ENCODE results near the gene HIKESHI.
"Not testable (repeated sequence)": the region's sequence is repeated elsewhere in the genome, so short reads cannot be mapped to it uniquely, and the experiment has no call there.

HIKESHI gene

GRCh38 chr11:86301742-86302091, 323 bp upstream of the HIKESHI start:
- no peak for DNase-seq

GRCh38 chr11:86303257-86303656, 1.2 kb downstream of the HIKESHI start:
- DNase-seq: no peak

- DNase-seq: not testable (repeated sequence)
Measured at GRCh38 chr11:86308710-86309109, 6.7 kb downstream of the HIKESHI start.

GRCh38 chr11:86313793-86314192, 11.8 kb downstream of the HIKESHI start:
- no peak for DNase-seq

GRCh38 chr11:86314636-86315035, 12.6 kb downstream of the HIKESHI start:
- DNase-seq: no peak

GRCh38 chr11:86335131-86335767, 33.2 kb downstream of the HIKESHI start:
- no peak for DNase-seq

GRCh38 chr11:86337227-86337626, 35.2 kb downstream of the HIKESHI start:
- no peak for DNase-seq

- no peak for DNase-seq
Measured at GRCh38 chr11:86341382-86341781, 39.3 kb downstream of the HIKESHI start.

- DNase-seq: no peak
Measured at GRCh38 chr11:86346513-86346912, 44.5 kb downstream of the HIKESHI start.

GRCh38 chr11:86355256-86355655, 53.2 kb downstream of the HIKESHI start:
- DNase-seq: no peak

GRCh38 chr11:86357412-86357811, 55.4 kb downstream of the HIKESHI start:
- not testable (repeated sequence) for DNase-seq

GRCh38 chr11:86358720-86359119, 56.7 kb downstream of the HIKESHI start:
- DNase-seq: no peak

- no peak for DNase-seq
Measured at GRCh38 chr11:86360775-86361395, 58.8 kb downstream of the HIKESHI start.

GRCh38 chr11:86363424-86363823, 61.4 kb downstream of the HIKESHI start:
- DNase-seq: no peak

GRCh38 chr11:86365546-86365945, 63.5 kb downstream of the HIKESHI start:
- DNase-seq: no peak

GRCh38 chr11:86369668-86370067, 67.6 kb downstream of the HIKESHI start:
- DNase-seq: no peak

- no peak for DNase-seq
Measured at GRCh38 chr11:86370171-86370570, 68.1 kb downstream of the HIKESHI start.

- no peak for DNase-seq
Measured at GRCh38 chr11:86370922-86371594, 69.0 kb downstream of the HIKESHI start.

GRCh38 chr11:86372041-86372440, 70.0 kb downstream of the HIKESHI start:
- no peak for DNase-seq

GRCh38 chr11:86372586-86372985, 70.5 kb downstream of the HIKESHI start:
- DNase-seq: no peak

GRCh38 chr11:86374069-86374468, 72.0 kb downstream of the HIKESHI start:
- DNase-seq: no peak

GRCh38 chr11:86374586-86374985, 72.5 kb downstream of the HIKESHI start, which contains the start of gene CCDC81:
TSS of gene CCDC81 (plus strand) at chr11:86374887. CDS start at chr11:86375164, 277 bp downstream.
- DNase-seq: no peak

- DNase-seq: no peak
Measured at GRCh38 chr11:86377972-86378371, 75.9 kb downstream of the HIKESHI start.
